SU-DHL-6 (cell line): ENCODE measurements around the gene HDGFL2.

ENCODE experiments used
- CTCF ChIP-seq: fragments of 200-600 bp; sonication (generic); IDR thresholded peaks from one replicate; pipeline ENCODE4 v1.5.1; 2017; ENCODE audit warnings: antibody characterized with exemption, mild to moderate bottlenecking, low read length, moderate library complexity; ENCODE audit not compliant: insufficient read depth, poor library complexity, severe bottlenecking
- EZH2phosphoT487 ChIP-seq: fragments of 200-600 bp; sonication (generic), shearing (Covaris generic); conservative IDR thresholded peaks from 2 replicates; pipeline ENCODE4 v1.6.1; 2018; ENCODE audit warnings: mild to moderate bottlenecking, antibody characterized with exemption, low read length, moderate library complexity, mixed read lengths

GRCh38 chr19:4525563-4526002, 53.5 kb downstream of the HDGFL2 start:
- TF ChIP-seq CTCF (no peak), EZH2phosphoT487 (no peak)
